HG03060 (cell line): ENCODE results near the gene PDXK.
"Not testable (repeated sequence)": the region's sequence is repeated elsewhere in the genome, so short reads cannot be mapped to it uniquely, and the experiment has no call there.

Experiments
- ATAC-seq: cut with Tn5 transposase; IDR thresholded peaks from one replicate; pipeline ENCODE4 v1.9.1; 2021; ENCODE audit warnings: low read depth, moderate number of reproducible peaks; ENCODE audit not compliant: unreplicated experiment

PDXK gene

GRCh38 chr21:43718872-43719747 lies at the start of gene PDXK:
TSS of gene PDXK (plus strand) at chr21:43719129. CDS start at chr21:43719295, 166 bp downstream.
- ATAC-seq, result no peak

GRCh38 chr21:43669828-43670605 lies 48.9 kb upstream of the PDXK start:
- no peak for ATAC-seq

- no peak for ATAC-seq
Observed at GRCh38 chr21:43675871-43676270, 43.1 kb upstream of the PDXK start.

GRCh38 chr21:43676391-43676790 lies 42.5 kb upstream of the PDXK start:
- no peak for ATAC-seq

- ATAC-seq, result no peak
Observed at GRCh38 chr21:43679951-43680350, 39.0 kb upstream of the PDXK start.

GRCh38 chr21:43680421-43680820 lies 38.5 kb upstream of the PDXK start:
- ATAC-seq, result not testable (repeated sequence)

- no peak for ATAC-seq
Observed at GRCh38 chr21:43681650-43682049, 37.3 kb upstream of the PDXK start.

GRCh38 chr21:43684424-43684823 lies 34.5 kb upstream of the PDXK start:
- no peak for ATAC-seq

GRCh38 chr21:43686811-43687565 lies 31.9 kb upstream of the PDXK start:
- ATAC-seq, result no peak

GRCh38 chr21:43687566-43688399 lies 31.1 kb upstream of the PDXK start:
- no peak for ATAC-seq

GRCh38 chr21:43688906-43689305 lies 30.0 kb upstream of the PDXK start:
- ATAC-seq, result no peak

- no peak for ATAC-seq
Observed at GRCh38 chr21:43689556-43690337, 29.2 kb upstream of the PDXK start.

- no peak for ATAC-seq
Observed at GRCh38 chr21:43690346-43690745, 28.6 kb upstream of the PDXK start.

GRCh38 chr21:43691086-43691795 lies 27.7 kb upstream of the PDXK start:
- no peak for ATAC-seq

GRCh38 chr21:43691801-43692200 lies 27.1 kb upstream of the PDXK start:
- ATAC-seq, result no peak

GRCh38 chr21:43692949-43693348 lies 26.0 kb upstream of the PDXK start:
- ATAC-seq, result no peak

- ATAC-seq, result no peak
Observed at GRCh38 chr21:43693981-43694380, 24.9 kb upstream of the PDXK start.

GRCh38 chr21:43694437-43695079 lies 24.4 kb upstream of the PDXK start:
- no peak for ATAC-seq
